ACC112 (cell line): Measurements from ENCODE around the gene CPTP.

Experiments used
- H2AFZ ChIP-seq: fragments of 200-600 bp; sonication (generic); one replicate; pipeline ENCODE4 v1.6.0; 2017; ENCODE audit warnings: antibody characterized with exemption, low read length; ENCODE audit not compliant: unreplicated experiment
- H3K27ac ChIP-seq: fragments of 200-600 bp; sonication (generic); 2 replicates; pipeline ENCODE4 v1.5.1; 2014; ENCODE audit warnings: low read depth, mild to moderate bottlenecking, antibody characterized with exemption, low read length, moderate library complexity
- H3K27me3 ChIP-seq: fragments of 200-600 bp; sonication (generic); 2 replicates; pipeline ENCODE4 v1.6.1; 2014; ENCODE audit warnings: mild to moderate bottlenecking, antibody characterized with exemption, low read length, moderate library complexity, mixed read lengths; ENCODE audit not compliant: insufficient read depth
- H3K36me3 ChIP-seq: fragments of 200-600 bp; sonication (generic); 2 replicates; pipeline ENCODE4 v1.6.1; 2016; ENCODE audit warnings: mild to moderate bottlenecking, antibody characterized with exemption, low read length, moderate library complexity, mixed read lengths; ENCODE audit not compliant: insufficient read depth
- H3K4me1 ChIP-seq: fragments of 200-600 bp; sonication (generic); one replicate; pipeline ENCODE4 v1.6.1; 2016; ENCODE audit warnings: low read length, mixed read lengths; ENCODE audit not compliant: insufficient read depth, unreplicated experiment, control insufficient read depth
- H3K4me3 ChIP-seq: fragments of 200-600 bp; sonication (generic); 2 replicates; pipeline ENCODE4 v1.5.1; 2014; ENCODE audit warnings: mild to moderate bottlenecking, low read depth, low read length
- H3K79me2 ChIP-seq: fragments of 200-600 bp; sonication (generic); one replicate; pipeline ENCODE4 v1.6.0; 2016; ENCODE audit warnings: low read length; ENCODE audit not compliant: control insufficient read depth, unreplicated experiment, insufficient read depth

Gene CPTP

GRCh38 chr1:1284221-1285101 lies 40.1 kb upstream of the CPTP start:
- H3K27ac ChIP-seq: no peak overlapping the region
- no peaks in the 10 kb centered on the region for H3K36me3 ChIP-seq
- H3K27me3 ChIP-seq: no peaks in the 10 kb centered on the region
- no peak overlapping the region for H3K4me3 ChIP-seq
- H2AFZ ChIP-seq: no peak overlapping the region
- H3K4me1 ChIP-seq: peaks cover 3% of the 10 kb centered on the region
- no peaks in the 10 kb centered on the region for H3K79me2 ChIP-seq

DNA sequence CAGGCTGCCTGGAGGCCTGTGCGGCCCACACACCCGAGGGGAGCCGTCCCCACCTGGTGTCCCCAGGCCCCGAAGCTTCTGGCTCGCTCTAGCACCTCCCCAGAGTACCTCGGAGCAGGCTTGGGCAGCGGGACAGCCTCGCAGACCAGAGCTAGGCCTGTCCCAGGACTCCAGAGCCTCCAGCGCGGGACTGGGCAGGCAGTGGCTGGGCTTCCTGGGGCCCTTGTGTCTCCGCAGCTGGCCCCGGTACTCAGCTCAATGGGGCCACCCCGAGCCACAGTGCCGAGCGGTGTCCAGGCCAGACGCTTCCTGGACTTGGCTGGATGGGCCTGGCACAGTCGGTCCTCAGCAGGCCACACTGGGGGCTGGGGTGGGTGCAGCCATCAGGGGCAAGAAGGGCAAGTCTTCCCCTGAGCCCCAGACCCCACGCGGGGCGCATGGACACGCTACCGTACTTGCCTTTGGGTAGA lies 39.5 kb upstream of the CPTP start:
- no peaks in the 10 kb centered on the region for H3K79me2 ChIP-seq
- peaks cover 3% of the 10 kb centered on the region for H3K4me1 ChIP-seq
- H3K4me3 ChIP-seq: no peak overlapping the region
- H3K27ac ChIP-seq: no peak overlapping the region
- no peaks in the 10 kb centered on the region for H3K36me3 ChIP-seq
- no peak overlapping the region for H2AFZ ChIP-seq
- H3K27me3 ChIP-seq: no peaks in the 10 kb centered on the region

DNA sequence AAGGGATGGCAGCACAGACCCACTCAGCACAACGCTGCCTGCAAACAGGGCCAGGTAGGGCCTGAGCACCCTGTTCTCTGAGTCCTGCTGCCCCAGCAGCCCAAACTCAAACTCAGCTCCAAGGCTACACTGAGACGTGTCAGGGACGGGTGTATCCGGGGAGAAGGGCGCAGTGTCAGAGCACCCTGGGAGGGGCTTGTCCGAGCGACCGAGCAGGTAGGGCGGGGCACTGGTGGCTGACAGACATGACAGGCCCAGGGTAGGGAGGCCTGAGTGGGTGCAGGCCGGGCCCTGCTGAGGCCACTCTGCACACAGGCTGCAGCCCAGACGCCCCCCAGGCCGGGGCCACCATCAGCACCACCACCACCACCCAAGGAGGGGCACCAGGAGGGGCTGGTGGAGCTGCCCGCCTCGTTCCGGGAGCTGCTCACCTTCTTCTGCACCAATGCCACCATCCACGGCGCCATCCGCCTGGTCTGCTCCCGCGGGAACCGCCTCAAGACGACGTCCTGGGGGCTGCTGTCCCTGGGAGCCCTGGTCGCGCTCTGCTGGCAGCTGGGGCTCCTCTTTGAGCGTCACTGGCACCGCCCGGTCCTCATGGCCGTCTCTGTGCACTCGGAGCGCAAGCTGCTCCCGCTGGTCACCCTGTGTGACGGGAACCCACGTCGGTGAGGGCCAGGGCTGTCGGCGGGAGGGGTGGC lies 38.8 kb upstream of the CPTP start:
- H3K27me3 ChIP-seq: no peaks in the 10 kb centered on the region
- H3K79me2 ChIP-seq: no peaks in the 10 kb centered on the region
- no peak overlapping the region for H3K27ac ChIP-seq
- H3K36me3 ChIP-seq: no peaks in the 10 kb centered on the region
- H3K4me1 ChIP-seq: peaks cover 4% of the 10 kb centered on the region
- H2AFZ ChIP-seq: no peak overlapping the region
- no peak overlapping the region for H3K4me3 ChIP-seq

DNA sequence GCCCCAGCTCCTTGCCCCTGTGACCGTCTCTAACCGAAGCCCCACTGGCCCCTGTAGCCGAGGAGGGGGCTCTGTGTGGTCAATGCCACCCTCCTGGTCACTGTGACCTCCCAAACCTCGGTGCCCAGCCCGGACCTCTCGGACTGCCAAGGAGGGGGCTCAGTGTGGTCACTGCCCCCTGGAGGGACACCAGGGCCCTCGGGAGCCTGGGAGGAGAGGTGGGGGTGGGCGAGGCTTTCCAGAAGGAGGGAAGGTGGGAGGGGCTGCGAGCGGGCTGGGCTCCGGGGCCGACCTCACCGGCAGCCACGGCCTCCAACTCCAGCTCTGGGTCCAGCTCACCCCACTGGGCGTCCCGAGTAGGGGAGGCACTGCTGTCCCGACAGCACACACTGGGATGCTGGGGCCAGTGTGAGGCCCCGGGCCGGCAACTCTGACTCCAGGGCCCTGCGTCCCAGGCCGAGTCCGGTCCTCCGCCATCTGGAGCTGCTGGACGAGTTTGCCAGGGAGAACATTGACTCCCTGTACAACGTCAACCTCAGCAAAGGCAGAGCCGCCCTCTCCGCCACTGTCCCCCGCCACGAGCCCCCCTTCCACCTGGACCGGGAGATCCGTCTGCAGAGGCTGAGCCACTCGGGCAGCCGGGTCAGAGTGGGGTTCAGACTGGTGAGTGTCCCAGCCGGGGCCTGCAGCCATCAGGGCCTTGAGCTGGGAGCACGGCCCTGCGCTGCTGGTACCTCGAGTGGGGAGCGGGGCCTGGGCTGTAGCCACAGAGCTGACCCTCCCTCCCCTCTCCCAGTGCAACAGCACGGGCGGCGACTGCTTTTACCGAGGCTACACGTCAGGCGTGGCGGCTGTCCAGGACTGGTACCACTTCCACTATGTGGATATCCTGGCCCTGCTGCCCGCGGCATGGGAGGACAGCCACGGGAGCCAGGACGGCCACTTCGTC lies 38.0 kb upstream of the CPTP start:
- H3K27ac ChIP-seq: no peak overlapping the region

DNA sequence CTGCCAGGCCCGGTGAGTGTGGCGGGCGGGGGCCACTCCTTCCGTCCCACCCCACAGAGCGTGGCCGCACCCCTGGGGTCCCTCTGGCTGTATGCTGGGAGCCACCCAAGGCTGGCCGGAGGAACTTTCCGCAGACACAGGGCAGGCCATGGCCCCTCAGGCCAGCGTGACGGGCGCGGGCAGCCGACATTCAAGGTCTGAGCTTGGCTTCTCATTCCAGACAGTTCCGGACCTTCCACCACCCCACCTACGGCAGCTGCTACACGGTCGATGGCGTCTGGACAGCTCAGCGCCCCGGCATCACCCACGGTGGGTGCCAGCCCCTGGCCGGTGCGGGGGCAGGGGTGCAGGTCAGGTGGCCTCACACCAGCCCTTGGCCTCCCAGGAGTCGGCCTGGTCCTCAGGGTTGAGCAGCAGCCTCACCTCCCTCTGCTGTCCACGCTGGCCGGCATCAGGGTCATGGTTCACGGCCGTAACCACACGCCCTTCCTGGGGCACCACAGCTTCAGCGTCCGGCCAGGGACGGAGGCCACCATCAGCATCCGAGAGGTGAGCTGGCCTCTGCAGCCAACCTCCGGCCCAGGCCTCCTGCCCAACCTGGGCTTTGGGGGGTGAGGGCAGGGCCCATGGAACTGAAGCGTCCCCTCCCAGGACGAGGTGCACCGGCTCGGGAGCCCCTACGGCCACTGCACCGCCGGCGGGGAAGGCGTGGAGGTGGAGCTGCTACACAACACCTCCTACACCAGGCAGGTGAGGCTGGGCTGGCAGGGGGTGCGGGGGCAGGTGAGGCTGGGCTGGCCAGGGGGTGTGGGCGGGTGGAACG lies 37.1 kb upstream of the CPTP start:
- H3K79me2 ChIP-seq: no peaks in the 10 kb centered on the region
- no peak overlapping the region for H3K27ac ChIP-seq
- no peak overlapping the region for H2AFZ ChIP-seq
- H3K27me3 ChIP-seq: no peaks in the 10 kb centered on the region
- no peak overlapping the region for H3K4me3 ChIP-seq
- peaks cover 10% of the 10 kb centered on the region for H3K4me1 ChIP-seq
- no peaks in the 10 kb centered on the region for H3K36me3 ChIP-seq

More for the DNA sequence above, 38.0 kb upstream of the CPTP start:
- Histone ChIP-seq H3K4me3 (no peak overlapping the region), H3K27me3 (no peaks in the 10 kb centered on the region), H3K4me1 (peaks cover 12% of the 10 kb centered on the region), H3K79me2 (no peaks in the 10 kb centered on the region), H2AFZ (no peak overlapping the region), H3K36me3 (no peaks in the 10 kb centered on the region)

GRCh38 chr1:1290238-1290731 lies 34.3 kb upstream of the CPTP start:
- no peaks in the 10 kb centered on the region for H3K27me3 ChIP-seq
- peaks cover 10% of the 10 kb centered on the region for H3K4me1 ChIP-seq
- H3K27ac ChIP-seq: no peak overlapping the region
- no peak overlapping the region for H3K4me3 ChIP-seq
- H3K36me3 ChIP-seq: no peaks in the 10 kb centered on the region
- no peaks in the 10 kb centered on the region for H3K79me2 ChIP-seq
- H2AFZ ChIP-seq: no peak overlapping the region

- Histone ChIP-seq H2AFZ (no peak overlapping the region), H3K4me3 (no peak overlapping the region), H3K27me3 (no peaks in the 10 kb centered on the region), H3K4me1 (peaks cover 10% of the 10 kb centered on the region), H3K36me3 (no peaks in the 10 kb centered on the region), H3K79me2 (no peaks in the 10 kb centered on the region), H3K27ac (no peak overlapping the region)
Observed at GRCh38 chr1:1291023-1291528, 33.5 kb upstream of the CPTP start.

- H3K27me3 ChIP-seq: no peaks in the 10 kb centered on the region
Observed at GRCh38 chr1:1291548-1292441, 32.8 kb upstream of the CPTP start.

GRCh38 chr1:1292442-1292779 lies 32.2 kb upstream of the CPTP start:
- Histone ChIP-seq H3K27me3 (no peaks in the 10 kb centered on the region), H3K36me3 (no peaks in the 10 kb centered on the region), H3K27ac (no peak overlapping the region), H3K4me1 (peaks cover 10% of the 10 kb centered on the region), H3K4me3 (no peak overlapping the region), H3K79me2 (no peaks in the 10 kb centered on the region), H2AFZ (no peak overlapping the region)

More at GRCh38 chr1:1291548-1292441, 32.8 kb upstream of the CPTP start:
- Histone ChIP-seq H3K4me3 (no peak overlapping the region), H3K79me2 (no peaks in the 10 kb centered on the region), H3K27ac (no peak overlapping the region), H3K36me3 (no peaks in the 10 kb centered on the region), H3K4me1 (peaks cover 10% of the 10 kb centered on the region), H2AFZ (no peak overlapping the region)
